HG03432 (cell line): ENCODE data around the gene TMEM131L.
"Not testable (repeated sequence)": the region's sequence is repeated elsewhere in the genome, so short reads cannot be mapped to it uniquely, and the experiment has no call there.

ENCODE experiments used
- ATAC-seq: cut with Tn5 transposase; IDR thresholded peaks from one replicate; pipeline ENCODE4 v1.9.1; 2021; ENCODE audit warnings: mild to moderate bottlenecking, moderate library complexity; ENCODE audit not compliant: unreplicated experiment

Gene TMEM131L

DNA sequence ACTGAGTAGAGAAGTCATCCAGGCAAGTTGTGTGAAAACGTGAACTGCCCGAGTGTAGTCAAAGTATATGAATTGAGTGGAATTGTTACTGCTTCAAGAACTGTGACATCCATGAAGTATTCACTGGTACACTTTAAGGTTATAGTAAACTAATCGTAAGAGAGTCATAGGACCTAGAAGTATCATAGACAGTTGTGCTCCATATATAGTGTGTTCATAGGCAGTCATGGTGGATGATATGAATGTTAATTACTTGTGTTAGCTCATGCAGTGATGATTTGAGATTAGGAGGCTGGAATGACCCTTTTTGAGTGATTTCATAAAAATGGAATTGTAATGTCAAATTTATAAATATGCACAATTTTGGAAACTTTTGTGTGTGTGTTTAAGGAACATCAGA lies 136.6 kb downstream of the TMEM131L start:
- ATAC-seq = no peak

DNA sequence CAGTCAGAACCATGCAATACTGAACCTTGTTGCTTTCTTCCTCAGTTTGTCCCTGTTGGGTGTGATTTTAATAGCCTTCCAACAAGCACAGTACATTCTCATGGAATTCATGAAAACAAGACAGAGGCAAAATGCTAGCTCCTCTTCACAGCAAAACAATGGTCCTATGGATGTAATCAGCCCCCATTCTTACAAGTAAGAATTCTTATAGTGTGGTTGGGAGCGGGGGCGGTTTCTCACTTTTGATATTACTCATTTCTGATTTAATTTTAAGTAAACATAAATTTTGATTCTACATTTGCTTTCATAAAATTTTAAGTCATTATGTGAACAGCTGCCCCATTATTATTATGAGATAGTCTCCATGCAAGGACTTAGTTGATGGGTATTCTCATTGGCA lies 137.1 kb downstream of the TMEM131L start:
- ATAC-seq = no peak

DNA sequence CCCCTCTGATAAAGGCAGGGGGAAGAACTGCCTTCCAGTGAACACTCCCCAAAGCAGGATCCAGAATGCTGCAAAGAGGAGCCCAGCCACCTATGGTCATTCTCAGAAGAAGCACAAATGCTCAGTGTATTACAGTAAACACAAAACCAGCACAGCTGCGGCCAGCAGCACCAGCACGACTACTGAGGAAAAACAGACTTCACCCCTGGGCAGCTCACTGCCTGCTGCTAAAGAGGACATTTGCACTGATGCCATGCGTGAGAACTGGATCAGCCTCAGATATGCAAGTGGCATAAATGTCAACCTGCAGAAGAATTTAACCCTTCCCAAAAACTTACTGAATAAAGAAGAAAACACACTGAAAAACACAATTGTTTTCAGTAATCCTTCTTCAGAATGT lies 137.7 kb downstream of the TMEM131L start:
- ATAC-seq = no peak

DNA sequence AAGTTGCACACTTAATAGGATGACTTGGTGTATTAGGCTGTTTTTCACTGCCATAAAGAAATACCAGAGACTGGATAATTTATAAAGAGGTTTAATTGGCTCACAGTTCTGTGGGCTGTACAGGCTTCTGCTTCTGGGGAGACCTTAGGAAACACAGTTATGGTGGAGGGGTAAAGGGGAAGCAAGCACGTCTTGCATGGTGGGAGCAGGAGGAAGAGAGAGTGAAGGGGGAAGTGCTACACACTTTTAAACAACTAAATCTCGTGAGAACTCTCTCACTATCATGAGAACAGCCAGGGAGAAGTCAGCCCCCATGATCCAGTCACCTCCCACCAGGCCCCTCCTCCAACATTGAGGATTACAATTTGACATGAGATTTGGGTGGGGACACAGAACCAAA lies 142.9 kb downstream of the TMEM131L start:
- ATAC-seq = not testable (repeated sequence)

DNA sequence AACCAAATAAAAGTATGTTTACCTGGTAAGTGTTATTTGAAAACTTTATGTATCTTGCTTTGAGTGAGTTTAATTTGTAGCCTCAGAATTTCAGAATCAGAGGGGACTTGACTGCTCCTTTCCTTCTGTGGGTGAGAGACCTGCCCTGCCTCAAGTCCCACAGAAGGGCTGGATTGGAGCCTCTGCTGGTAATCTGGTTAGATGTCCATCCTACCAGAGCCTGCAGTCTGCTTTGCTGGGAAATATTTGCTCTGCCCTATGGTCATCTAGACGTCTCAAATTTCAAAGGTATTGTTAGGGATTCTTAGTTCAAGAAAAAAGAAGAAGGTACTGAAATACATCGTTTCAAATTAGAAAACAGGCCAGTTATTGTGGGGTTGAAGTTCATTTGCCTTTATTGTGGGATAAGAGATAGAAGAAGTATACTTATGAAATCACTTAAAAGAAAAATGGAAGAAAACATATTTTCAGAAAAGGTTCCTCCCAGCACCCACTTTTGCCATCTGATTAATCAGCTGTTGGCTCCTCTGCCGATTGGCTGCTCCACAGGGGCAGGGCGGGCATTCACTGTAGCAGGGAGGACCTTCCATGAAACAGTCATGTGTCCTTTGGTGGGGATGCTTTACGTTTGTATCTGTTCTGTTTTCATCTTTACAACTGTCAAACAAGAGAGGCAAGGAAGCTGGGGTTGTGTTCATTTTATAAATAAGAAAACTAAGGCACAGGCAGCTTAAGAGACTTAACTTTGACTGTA lies 144.6 kb downstream of the TMEM131L start:
- no peak for ATAC-seq

DNA sequence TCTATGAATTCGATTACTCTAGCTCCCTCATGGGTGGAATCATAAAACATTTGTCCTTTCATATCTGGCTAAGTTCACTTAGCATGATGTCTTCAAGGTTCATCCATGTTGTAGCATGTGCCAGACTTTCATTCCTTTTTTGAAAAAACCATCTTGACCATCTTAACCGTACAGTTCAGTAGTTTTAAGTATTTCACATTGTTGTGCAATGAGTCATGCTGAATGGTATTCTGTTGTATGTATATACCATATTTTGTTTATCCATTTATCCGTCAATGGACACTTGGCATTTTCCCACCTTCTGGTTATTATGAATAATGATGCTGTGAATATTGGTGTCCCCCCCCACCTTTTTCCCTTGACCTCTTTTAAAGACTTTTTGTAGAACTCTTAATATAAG lies 145.5 kb downstream of the TMEM131L start:
- no peak for ATAC-seq

DNA sequence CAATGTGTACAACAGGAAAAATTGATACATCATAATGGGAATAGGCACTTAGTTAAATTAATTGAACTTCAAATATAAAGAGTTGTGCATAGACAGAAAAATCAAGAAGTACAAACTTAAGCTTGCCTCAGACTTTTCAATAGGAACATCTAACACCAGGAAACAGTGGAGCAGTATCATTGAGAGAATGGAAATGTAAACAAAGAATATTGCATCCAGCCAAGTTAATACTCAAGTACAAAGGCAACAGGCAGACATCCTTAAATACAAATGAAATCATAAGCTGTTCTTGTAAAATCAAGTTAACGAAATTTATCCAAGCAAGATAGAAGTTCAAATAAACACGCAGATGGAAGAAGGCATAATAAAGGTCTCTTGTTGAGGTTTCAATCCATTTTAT lies 146.7 kb downstream of the TMEM131L start:
- ATAC-seq = no peak

DNA sequence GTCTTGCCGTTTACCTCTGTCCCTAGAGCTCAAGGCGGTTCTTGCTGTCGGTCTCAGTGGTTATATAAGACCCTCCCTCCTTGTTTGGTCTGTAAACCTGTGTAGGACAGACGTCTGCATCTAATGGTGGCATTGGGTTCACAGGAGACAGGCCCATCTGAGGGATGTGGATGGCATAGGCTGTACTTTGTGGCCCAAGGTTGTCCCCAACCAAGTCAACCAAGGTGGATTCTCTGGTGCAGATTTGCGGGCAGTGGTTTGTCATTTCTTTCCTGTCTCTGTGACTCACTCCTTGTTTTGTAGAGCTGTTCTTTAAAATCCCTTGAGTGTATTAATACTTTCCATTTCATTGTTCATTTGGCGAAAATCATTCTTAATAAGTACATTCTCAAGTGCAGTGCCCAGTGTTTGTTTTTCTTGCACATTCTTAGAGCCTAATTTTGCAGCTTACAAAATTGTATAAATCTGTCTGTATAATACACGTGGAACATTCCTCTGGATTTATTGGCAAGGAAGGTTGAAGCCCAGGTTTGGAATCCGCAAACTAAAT lies 149.9 kb downstream of the TMEM131L start:
- ATAC-seq = no peak

DNA sequence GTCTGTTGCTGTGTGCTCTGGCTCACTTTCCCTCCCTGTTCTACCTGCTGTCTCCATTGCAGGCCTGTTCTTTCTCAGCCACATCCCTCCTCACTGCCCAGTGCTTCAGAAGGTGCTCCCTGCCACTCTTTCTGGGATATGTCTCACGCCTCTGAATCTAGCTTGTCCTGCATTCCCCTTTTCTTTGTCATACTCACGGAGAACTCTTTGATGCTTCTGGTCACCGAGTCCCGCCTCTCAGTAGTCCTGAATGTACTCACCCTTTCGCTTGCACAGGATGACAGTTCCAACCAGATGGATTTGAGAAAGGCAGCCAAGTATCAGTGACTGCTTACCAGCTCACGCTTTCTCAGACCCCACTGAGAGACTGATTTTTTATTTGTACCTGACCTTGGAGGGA lies 152.7 kb downstream of the TMEM131L start:
- ATAC-seq = no peak

DNA sequence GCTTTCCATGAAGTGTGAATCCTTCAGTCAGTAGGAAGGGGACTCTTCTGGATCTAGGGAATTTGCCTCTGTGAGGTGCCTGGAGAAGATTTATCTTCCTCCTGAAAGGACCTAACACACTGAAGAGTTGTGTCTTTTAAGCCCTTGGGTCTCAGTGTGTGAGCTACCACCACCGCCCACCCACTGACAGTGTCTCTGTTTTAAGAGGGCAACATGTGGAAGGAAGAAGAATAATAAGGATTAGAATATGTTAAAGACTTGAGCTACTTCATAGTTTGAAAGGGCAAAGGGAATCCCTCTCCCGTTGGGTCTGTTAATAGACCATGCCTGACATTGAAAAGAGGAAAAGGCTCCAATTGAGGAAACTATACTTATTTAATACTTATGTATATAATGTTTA lies 153.7 kb downstream of the TMEM131L start:
- no peak for ATAC-seq

DNA sequence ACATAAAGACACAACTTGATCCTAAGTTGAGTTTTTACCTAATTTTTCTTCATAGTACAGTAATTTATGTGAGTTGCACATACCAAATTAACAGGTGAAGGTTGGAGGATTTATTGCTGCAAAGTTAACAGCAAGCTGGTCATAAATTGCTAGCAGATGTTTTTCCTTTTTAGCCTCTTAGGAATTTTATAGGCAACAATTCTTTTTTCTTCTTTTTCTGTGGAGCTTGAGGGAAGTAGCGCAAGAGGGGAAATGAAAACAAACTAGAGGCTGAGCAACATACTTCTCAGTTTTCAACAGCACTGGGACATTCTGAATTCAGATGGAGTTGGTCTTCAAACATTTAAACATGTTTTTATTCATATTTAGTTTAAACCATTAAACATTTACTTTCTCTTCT lies 154.2 kb downstream of the TMEM131L start:
- no peak for ATAC-seq

DNA sequence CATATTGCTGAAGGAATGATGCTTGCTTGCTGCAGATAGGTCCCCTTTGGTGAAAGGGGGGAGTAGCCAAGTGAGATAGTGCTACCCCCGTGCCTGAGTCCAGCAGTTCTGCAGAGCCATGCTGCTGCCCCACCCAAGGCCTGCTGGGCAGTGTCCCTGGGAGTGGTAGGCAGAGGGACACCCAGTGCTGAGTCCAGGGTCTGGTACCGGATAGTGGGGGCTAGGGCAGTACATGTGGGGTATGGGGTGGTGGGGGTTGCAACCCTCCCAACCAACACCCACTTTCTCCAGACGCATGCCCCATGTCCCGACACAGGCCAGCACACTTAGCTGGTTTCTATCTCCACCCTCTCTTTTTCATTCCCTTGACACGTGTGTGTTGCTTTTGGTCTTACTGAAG lies 155.9 kb downstream of the TMEM131L start:
- no peak for ATAC-seq

DNA sequence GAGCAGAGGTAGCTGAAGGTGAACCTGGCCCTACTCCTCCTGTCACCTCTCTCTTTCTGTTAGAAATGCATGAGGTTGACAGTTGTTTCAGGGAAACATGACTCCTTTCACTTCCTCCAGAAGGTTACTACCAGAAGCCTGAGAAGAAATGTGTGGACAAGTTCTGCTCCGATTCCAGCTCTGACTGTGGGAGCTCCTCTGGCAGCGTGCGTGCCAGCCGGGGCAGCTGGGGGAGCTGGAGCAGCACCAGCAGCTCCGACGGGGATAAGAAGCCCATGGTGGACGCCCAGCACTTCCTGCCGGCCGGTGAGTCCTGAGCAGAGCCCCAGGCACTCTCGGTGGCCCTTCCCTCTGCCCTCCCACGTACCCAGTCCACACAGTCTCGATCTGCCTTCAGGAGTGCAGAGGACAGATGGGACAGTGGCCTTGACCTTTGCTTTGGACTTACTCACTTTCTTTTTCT lies 156.6 kb downstream of the TMEM131L start:
- no peak for ATAC-seq

DNA sequence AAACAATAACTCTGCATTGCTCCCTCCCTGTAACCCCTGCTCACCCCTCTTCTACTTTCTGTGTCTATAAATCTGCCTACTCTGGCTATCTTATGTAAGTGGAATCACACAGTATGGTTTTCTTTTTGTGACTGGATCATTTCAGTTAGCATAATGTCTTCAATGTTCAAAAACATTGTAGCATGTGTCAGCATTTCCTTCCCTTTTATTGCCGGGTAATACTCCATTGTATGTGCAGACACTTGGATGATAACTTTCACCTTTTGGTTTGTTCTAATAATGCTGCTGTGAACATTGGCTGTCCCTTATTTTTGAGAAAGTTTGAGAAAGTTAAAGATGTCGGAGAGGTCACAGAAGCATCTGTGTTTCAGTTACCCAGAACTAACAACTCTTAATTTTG lies 157.3 kb downstream of the TMEM131L start:
- ATAC-seq = no peak

DNA sequence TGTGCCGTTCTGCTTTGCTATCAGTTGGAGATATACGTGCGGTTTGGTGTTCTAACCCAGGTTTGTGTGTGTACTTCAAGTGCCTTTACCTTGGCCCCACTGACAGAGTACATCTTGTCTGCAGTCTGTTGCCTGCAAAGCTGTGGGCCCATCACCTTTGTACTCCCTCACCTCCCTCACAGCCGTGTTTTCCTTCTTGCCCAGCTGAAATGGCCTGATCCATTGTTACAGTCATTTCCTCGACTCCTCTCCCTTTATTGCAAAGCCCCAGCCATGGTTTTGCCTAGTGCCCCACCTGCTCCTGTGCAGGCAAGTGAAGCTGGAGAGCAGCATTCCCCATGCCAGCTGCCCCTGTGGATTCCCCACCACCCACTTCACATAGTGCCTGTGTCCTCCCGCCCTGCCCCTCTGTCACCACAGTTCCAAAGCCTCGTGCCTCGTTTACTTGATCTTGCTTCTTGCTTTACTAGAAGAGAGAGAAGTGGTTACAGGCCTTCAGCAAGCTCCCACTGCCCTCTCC lies 162.7 kb downstream of the TMEM131L start:
- ATAC-seq = no peak

DNA sequence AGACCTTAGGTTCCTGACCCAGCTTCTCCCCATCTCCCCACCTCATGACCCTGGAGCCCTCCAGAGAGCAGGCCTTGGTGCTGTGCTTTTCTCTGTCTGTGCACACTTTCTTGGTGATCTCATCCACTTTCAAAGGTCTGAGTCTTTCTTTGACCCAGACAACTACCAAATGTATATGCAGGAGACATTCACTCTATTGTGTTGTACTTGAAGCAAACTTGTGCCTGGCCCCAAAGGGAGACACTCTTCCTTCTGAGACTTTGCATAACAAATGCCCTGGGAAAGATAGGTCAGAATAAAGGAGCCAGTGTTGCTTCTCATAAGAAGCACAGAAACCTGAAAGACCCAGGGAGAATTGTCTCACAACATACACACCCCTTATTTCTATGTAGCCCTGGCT lies 163.6 kb downstream of the TMEM131L start:
- ATAC-seq = no peak

DNA sequence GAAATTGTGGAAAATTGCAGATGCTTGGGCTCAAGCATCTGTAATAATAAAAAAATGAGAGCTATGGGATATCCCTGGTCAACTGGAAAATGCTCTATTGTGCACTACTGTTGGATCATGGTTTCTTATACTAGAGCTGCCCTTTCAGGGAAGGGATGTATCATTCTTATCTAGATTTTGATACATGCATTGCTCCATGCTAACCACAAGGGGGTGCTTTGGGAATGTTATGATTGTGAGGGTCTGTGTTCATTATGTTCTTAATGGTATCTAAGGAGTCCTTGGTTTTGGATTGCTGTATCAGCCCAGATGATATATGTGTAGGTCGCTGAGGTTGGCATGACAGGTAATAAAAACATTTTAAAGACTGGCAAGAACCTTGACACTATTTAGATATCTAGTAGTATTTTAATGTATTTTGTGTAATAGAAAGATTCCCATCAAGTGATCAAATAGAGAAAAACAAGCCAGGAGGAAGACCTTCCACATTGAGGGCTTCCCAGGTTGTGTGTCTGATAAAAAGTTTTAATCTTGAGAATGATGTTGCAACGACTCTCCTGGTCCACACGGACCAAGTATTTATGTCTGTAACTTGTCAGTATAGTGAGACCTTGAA lies 168.7 kb downstream of the TMEM131L start:
- ATAC-seq = no peak

DNA sequence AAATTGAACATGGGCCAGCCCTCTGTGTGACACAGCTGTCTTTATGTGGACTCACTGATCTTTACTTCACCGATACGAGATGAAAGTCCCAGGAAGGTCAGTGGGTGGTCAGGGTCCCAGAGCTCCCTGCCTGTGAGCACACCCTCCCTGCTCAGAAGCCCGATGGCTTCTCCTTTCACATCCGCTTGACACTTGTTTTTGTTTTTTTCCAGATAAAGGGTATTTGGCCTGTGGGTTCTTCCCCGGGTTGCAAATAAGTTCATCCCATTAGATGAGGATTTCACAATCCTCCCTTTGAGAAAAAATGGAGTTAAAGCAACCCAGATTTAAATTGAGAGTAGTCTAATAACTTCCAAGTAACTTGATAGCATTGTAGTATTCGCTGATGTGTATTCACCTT lies 169.7 kb downstream of the TMEM131L start:
- no peak for ATAC-seq

DNA sequence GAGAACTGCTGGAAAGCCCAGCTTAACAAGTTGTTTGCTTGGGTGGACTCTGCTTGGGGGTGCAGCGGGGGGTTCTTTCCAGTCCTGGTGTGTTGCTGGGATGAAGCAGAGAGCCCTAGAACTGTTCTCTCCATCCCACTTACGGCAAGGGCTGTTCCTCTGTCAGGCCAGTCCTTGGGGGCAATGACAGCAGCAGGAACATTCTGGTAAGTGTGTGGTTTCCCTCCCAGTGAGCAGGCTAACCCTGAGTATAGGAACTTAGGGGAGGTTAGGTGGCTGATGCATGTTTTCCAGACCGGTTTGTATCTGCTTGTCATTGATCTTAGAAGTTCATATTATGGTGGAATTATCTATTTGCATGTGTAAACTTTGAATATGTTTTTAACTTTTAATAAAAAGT lies 171.0 kb downstream of the TMEM131L start:
- no peak for ATAC-seq

DNA sequence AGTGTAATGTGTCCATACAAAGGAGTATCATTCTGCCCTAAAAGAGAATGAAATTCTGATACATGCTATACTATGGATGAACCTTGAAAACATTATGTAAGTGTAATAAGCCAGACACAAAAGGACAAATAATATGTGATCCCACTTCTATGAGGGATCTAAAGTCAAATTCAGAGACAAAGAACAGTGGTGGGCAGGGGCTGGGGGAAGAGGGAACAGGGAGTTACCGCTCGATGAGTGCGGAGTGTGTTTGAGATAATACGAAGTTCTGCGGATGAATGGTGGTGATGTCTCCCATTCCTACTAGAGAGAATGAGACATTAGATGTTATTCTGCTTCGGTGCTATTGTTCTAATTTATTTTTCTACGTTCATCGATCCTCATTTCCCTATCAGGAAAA lies 171.9 kb downstream of the TMEM131L start:
- no peak for ATAC-seq

DNA sequence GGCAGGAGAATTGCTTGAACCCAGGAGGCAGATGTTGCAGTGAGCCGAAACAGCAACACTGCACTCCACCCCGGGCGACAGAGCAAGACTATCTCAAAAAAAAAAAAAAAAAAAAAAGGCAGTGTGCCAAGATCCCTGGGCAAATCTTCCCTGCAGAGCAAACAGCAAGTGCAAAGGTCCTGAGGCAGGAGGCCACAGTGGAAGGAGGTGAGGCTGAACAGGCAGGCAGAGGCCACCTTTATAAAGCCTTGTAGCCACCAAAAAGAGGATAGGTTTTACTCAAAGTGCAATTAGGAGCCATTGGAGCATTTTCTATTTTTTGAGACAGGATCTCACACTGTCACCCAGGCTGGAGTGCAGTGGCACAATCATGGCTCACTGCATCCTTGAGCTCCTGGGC lies 172.8 kb downstream of the TMEM131L start:
- ATAC-seq = no peak
